HEK293T (cell line): ENCODE measurements around the gene RPS29.

Source experiments
- ARNT ChIP-seq: fragments of 450-650 bp; IDR thresholded peaks from 2 replicates; pipeline ENCODE4 v1.6.1; 2017; ENCODE audit warnings: mild to moderate bottlenecking
- BHLHE40 ChIP-seq: fragments of 450-650 bp; IDR thresholded peaks from 2 replicates; pipeline ENCODE4 v1.6.1; 2016; ENCODE audit warnings: mild to moderate bottlenecking, moderate library complexity, borderline replicate concordance
- FOXA1 ChIP-seq: fragments of 450-650 bp; IDR thresholded peaks from 2 replicates; pipeline ENCODE4 v1.6.1; 2016; ENCODE audit warnings: mild to moderate bottlenecking
- FOXK2 ChIP-seq: fragments of 450-650 bp; IDR thresholded peaks from 2 replicates; pipeline ENCODE4 v1.6.1; 2016; ENCODE audit warnings: mild to moderate bottlenecking
- SP1 ChIP-seq: fragments of 450-650 bp; IDR thresholded peaks from 2 replicates; pipeline ENCODE4 v1.6.1; 2017
- SUZ12 ChIP-seq: fragments of 450-650 bp; IDR thresholded peaks from 2 replicates; pipeline ENCODE4 v1.6.1; 2016; ENCODE audit warnings: mild to moderate bottlenecking
- TARDBP ChIP-seq: fragments of 450-650 bp; IDR thresholded peaks from 2 replicates; pipeline ENCODE4 v1.6.1; 2016

GRCh38 chr14:49553892-49554291, 32.3 kb downstream of the RPS29 start:
- TF ChIP-seq BHLHE40: no peak
- no peak for TF ChIP-seq FOXA1
- no peak for TF ChIP-seq FOXK2
- no peak for TF ChIP-seq TARDBP
- no peak for TF ChIP-seq ARNT
- TF ChIP-seq SUZ12: no peak
- no peak for TF ChIP-seq SP1
